NCI-H82 treated with DMSO at 0.1 percent for 48 hours (cell line): ENCODE measurements around the gene ALDH18A1.
A peak's percentile ranks its signal among the peaks of the same experiment; 100 is the strongest.
"Not testable (repeated sequence)": the region's sequence is repeated elsewhere in the genome, so short reads cannot be mapped to it uniquely, and the experiment has no call there.

Source experiments
- DNase-seq: peaks from one replicate; lab custom pipeline; 2025; ENCODE audit not compliant: unreplicated experiment; lab: John Stamatoyannopoulos, UW

ALDH18A1 gene

GRCh38 chr10:95656291-95657164, at the start of gene ALDH18A1:
ALDH18A1 (minus strand) TSS chr10:95656711; CDS start chr10:95653377, 3,334 bp downstream.
- peak; percentile 44 for DNase-seq

- DNase-seq = no peak
Observed at GRCh38 chr10:95698415-95698814, 41.9 kb upstream of the ALDH18A1 start.

- no peak for DNase-seq
Observed at GRCh38 chr10:95697429-95697828, 40.9 kb upstream of the ALDH18A1 start.

GRCh38 chr10:95694665-95695064, 38.2 kb upstream of the ALDH18A1 start:
- no peak for DNase-seq

GRCh38 chr10:95693668-95694534, 37.4 kb upstream of the ALDH18A1 start, which contains the start of gene TCTN3:
TCTN3 (minus strand) TSS chr10:95693927; CDS start chr10:95693899, 28 bp downstream.
- DNase-seq = peak; percentile 87

- no peak for DNase-seq
Observed at GRCh38 chr10:95693071-95693667, 36.7 kb upstream of the ALDH18A1 start.

GRCh38 chr10:95691281-95691680, 34.8 kb upstream of the ALDH18A1 start:
- no peak for DNase-seq

GRCh38 chr10:95688648-95689047, 32.1 kb upstream of the ALDH18A1 start:
- no peak for DNase-seq

GRCh38 chr10:95683966-95684365, 27.5 kb upstream of the ALDH18A1 start:
- DNase-seq = no peak

- no peak for DNase-seq
Observed at GRCh38 chr10:95675403-95676116, 19.0 kb upstream of the ALDH18A1 start.

GRCh38 chr10:95674643-95675042, 18.1 kb upstream of the ALDH18A1 start:
- no peak for DNase-seq

- not testable (repeated sequence) for DNase-seq
Observed at GRCh38 chr10:95672641-95673040, 16.1 kb upstream of the ALDH18A1 start.

- DNase-seq = no peak
Observed at GRCh38 chr10:95664543-95664942, 8.0 kb upstream of the ALDH18A1 start.

- no peak for DNase-seq
Observed at GRCh38 chr10:95663496-95663895, 7.0 kb upstream of the ALDH18A1 start.

GRCh38 chr10:95661818-95662217, 5.3 kb upstream of the ALDH18A1 start:
- DNase-seq = no peak

- no peak for DNase-seq
Observed at GRCh38 chr10:95660283-95660682, 3.8 kb upstream of the ALDH18A1 start.

GRCh38 chr10:95657250-95657649, 739 bp upstream of the ALDH18A1 start:
- DNase-seq = no peak

GRCh38 chr10:95655571-95656290, 780 bp downstream of the ALDH18A1 start:
- DNase-seq = peak; percentile 1

- DNase-seq = no peak
Observed at GRCh38 chr10:95653895-95654294, 2.6 kb downstream of the ALDH18A1 start.
